GM19395 (cell line): ENCODE data around the gene HSD17B1.
"Not testable (repeated sequence)": the region's sequence is repeated elsewhere in the genome, so short reads cannot be mapped to it uniquely, and the experiment has no call there.

Source experiments
- ATAC-seq: cut with Tn5 transposase; IDR thresholded peaks from one replicate; pipeline ENCODE4 v1.9.1; 2021; ENCODE audit warnings: mild to moderate bottlenecking, moderate library complexity; ENCODE audit not compliant: unreplicated experiment

HSD17B1 gene

DNA sequence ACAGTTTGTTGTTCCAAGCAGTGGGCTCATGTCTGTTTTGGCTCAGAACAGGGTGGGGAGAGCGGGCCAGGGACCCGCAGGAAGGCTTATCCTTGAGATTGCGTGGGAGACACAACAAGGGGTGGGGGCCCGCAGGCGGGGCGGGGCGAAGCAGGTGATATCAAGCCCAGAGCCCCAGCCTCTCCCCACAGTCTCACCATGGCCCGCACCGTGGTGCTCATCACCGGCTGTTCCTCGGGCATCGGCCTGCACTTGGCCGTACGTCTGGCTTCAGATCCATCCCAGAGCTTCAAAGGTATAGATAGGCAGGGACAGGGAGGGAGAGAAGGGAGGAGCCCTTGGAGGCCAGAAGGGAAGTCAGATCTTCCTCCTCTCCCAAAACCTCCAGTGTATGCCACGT lies at the start of gene HSD17B1:
TSS of gene HSD17B1 (plus strand) at position 188 of the 400 bp plus-strand sequence. CDS start at position 199, 11 bp downstream.
- not testable (repeated sequence) for ATAC-seq

- no peak for ATAC-seq
Observed at GRCh38 chr17:42502926-42503325, 49.8 kb upstream of the HSD17B1 start.

GRCh38 chr17:42507671-42508070 lies 45.1 kb upstream of the HSD17B1 start:
- no peak for ATAC-seq

DNA sequence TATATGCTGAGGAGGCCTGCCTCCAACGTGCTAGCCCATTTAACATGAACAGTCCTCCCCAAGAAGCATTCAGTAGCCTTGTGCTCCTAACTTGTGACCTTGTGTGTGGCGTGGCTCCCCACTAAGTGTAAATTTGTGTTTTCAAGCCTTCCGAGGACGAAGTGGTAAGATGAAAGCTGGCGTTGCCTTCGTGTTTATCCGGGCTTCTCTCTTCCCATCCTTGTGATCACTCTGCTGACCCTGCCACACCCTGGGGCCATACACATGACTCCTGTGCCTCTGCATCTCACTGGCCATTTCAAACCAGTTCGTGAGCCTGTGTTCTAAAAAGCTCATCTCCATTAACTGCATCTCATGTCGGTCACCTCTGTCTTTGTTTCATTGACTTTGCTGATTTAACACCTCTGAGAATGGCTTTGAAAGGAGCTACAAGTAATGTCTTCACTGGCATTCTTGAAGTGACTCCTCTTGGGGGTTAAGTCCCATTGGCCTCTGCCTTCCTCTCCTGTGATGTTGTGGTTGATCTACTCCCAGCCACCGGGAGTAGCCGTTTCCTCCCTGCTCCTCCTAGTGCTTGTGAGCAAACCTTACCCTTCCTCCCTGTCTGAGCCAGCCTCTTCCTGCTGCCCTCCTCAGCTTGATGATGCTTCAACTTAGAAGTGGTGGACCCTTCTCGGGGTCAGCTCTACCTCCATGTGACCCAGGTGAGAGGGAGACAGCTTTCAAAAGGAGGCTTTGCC lies 44.1 kb upstream of the HSD17B1 start:
- ATAC-seq: no peak

DNA sequence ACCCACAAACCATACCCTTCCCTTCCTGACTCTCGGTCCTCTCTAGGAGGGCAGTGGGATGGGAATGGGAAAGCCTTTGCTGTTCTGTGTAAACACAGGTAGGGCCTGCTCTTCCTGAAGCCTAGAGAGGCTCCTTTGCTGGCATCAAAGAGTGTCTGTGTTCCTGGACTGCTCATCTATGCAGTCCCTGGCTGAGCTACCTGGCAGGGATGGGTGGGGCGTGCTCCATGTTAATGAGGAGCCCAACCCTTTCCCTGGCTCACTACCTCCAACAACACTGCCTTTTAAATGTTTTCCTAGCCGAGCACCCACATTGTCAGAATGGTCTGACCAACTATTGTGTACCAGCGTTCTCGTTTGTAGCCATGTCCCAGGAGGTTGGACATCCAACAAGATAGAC lies 43.3 kb upstream of the HSD17B1 start:
- no peak for ATAC-seq

DNA sequence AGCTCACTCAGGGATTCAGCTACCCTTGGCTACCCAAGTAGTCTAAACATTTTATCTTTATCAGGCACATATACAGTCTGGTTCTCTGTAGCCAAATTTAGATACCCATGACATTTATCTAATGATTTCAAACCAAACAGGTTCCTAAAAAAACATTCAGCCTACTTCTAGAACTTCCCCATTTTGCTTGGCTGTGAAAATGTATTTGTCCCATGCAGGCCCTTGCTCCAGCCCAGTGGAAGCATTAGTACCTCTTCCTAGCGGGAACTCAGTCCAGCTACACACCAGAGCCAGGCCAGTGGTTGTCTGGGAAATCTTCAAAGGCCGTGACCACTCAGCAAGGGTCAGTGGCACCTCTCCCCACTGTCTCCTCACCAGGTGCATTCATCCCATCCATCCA lies 42.9 kb upstream of the HSD17B1 start:
- no peak for ATAC-seq

- ATAC-seq: no peak
Observed at GRCh38 chr17:42512246-42512645, 40.5 kb upstream of the HSD17B1 start.

DNA sequence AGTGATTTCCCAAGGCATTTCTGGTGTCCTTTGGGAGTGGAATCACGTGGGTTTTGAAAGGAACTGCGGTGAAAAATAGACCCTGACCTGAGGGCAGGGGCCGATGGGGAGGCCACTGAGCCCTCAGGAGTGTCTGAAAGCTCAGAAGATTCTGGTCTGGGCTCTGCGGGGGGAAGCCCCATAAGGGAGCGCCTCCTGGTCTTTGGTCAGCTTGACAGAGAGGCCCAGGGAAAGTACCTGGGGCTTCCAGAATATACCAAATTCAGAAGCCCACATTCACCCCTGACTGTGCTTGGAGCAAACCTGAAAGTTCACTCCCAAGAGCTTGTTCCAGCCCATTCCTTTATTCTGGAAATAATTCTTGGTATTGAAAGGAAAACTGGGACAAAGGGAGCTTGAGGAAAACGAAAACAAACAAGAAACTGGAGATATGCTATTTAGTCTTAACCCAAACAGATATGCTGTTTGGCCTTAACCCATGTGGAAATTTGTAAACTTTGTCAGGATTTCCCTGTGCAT lies 39.9 kb upstream of the HSD17B1 start:
- no peak for ATAC-seq

DNA sequence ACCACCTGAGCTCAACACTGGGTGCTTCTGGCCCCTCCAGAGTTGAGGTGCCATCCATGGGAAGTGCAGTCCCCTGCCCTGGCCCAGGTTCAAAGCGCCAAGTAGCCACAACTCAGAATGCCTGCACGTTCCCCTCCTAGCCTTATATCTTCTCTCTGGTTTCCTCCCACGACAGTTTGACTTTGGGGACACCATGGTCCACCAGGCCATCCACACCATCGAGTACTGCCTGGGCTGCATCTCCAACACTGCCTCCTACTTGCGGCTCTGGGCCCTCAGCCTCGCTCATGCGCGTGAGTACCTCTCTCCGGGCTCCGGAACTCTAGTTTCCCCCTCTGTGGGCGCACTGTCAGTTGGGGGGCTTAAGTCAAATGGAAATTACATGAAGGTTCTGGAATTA lies 39.0 kb upstream of the HSD17B1 start:
- ATAC-seq: no peak

- ATAC-seq: no peak
Observed at GRCh38 chr17:42514279-42514678, 38.4 kb upstream of the HSD17B1 start.

- ATAC-seq: no peak
Observed at GRCh38 chr17:42514867-42515266, 37.9 kb upstream of the HSD17B1 start.

GRCh38 chr17:42517516-42517915 lies 35.2 kb upstream of the HSD17B1 start:
- ATAC-seq: no peak

- ATAC-seq: no peak
Observed at GRCh38 chr17:42518046-42518754, 34.5 kb upstream of the HSD17B1 start.

DNA sequence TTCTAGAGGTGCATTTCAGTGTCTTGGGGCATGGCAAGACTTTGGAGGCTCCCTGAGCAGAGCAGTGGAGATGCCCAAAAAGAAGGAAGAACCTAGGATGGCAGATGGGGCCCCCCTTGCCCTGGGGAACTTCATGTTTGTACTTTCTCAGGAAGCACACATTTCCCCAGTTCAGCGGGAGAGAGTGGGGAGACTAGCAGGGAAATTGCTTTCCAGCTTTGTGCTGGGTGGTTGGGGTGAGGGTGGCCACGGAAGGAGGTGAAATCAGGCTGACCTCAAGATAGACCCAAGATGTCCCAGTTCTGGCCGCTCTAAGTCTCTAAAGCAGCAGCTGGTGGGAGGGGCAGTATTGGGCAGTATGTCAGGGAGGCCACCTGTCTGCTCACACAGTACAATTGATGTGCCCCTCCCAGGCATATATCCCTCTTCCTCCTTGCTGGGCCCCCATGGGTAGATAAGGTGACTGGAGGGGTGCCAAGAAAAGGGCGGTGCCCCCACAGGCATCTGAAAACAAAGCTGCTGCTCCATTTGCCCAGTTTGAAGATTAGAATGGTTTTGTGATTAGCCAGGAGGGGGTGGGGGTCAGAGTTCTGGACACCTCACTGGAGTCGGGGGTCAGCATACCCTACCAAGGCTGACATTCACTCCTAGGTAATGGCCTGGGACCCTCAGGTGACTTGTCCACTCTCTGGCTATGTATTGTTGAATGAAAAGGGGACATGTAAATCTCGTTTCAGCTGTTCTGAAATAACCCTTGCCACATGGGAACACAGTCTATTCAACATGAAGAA lies 33.8 kb upstream of the HSD17B1 start:
- ATAC-seq: no peak

DNA sequence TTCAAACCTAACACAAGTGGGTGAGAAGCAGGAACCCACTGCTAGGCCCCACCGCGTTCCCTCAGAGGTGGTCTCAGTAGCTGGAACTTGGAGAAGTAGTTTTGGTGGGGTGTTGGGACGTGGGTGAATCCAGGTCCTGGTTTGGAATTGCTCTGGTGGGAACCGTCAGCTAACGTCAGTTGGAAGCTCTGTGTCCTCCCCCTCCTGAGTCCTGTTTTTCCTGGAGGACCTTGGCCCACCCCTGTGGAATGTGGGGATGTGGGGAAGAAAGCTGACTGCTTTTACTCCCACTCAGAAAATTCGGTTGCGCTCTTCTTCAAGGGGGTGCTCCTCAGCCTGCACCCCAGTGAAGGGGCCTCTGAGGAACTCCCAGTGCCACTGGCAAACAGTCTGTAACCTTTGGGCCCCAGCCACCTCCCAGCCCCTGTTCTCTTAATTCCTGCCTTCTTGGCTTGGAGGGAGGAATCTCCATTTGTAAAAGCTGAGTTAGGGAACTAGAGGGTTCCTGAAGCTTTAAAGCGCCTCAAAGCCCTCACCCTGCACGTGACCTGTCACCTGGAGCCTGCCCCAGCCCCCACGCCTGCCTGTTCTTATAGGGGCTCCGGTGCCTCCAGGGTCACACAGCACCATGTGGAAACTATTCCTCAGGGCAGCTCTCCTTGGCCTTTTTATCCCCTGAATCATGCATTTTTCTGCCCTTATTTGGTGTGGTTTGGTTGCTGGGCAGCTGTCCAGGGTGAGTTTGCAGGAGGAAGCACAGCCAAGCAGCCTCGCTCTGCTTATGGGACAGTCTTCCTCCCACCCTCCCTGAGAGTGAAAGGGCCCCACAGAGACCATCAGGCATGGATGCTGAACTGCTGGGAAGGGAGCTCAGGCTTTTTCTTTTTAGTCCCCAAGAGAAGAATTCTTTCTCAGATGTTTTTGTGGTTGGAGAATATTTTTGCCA lies 32.9 kb upstream of the HSD17B1 start:
- no peak for ATAC-seq

DNA sequence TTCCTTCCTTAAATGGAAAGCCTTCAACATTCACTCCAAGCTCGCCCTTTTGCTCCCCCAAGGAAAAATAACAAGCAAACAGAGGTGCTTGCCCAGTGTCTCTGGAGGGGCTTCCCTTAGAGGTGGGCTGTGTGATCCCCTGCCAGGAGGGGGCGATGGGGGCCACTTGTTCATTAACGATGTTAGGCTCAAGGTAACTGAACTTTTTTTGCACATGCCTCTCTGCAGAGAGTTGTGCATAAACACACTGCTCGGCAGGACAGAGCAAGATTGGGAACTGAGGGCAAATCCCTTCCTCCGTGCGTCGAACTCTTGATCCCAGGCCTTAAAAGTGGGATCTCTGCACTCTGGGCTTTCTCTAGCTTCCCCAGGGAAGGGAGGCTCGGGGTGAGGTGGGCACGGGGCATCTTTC lies 32.2 kb upstream of the HSD17B1 start:
- no peak for ATAC-seq

GRCh38 chr17:42521036-42521435 lies 31.7 kb upstream of the HSD17B1 start:
- ATAC-seq: no peak

- no peak for ATAC-seq
Observed at GRCh38 chr17:42521666-42522262, 31.0 kb upstream of the HSD17B1 start.

DNA sequence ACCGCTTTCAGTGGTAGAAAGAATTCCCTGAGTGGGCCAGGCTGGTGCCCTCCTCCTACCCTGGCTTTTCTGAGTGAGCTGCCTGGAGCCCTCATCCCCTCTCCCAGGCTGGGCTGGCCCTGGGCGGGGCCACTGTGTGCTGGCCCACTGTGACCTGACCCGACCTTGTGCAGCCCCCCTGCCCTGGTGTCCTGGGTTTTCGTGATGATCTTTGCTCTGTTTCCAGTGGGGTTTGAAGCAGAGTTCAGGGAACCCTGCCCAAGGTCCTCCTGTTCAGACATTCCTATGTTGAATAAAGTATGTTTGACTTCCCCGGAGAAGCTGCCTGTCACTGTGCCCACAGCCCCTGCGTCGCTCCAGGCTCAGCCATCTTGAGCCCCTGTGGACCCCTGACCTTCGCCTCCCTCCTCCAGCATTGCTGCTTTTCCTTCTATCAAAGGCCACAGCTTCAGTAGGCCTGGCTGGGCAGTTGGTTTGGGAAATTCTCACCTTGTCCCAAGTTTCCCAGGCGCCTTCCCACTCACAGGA lies 30.4 kb upstream of the HSD17B1 start:
- ATAC-seq: no peak
